Neural progenitor cell (in vitro differentiated cells): ENCODE results near the gene PCSK6. TPM values are rescaled to one million over a fixed set of nuclear protein-coding genes. Genes with fewer than 3 reads are reported as not detected.

ENCODE experiments used
- DNase-seq: peaks from one replicate; pipeline ENCODE4 v3.0.0-alpha.2; 2016; ENCODE audit warnings: low spot score
- H2AFZ ChIP-seq: fragments of 200-600 bp; sonication (generic); replicated peaks from 2 replicates; pipeline ENCODE4 v1.6.1; 2016; ENCODE audit warnings: antibody characterized with exemption
- H3F3A ChIP-seq: fragments of 200-600 bp; sonication (generic); 2 replicates; pipeline ENCODE4 v1.6.1; 2016; ENCODE audit warnings: antibody characterized with exemption, low read depth
- H3K27ac ChIP-seq: fragments of 200-600 bp; sonication (generic); 2 replicates; pipeline ENCODE4 v1.5.1; 2016; ENCODE audit warnings: mild to moderate bottlenecking
- H3K27me3 ChIP-seq: fragments of 200-600 bp; sonication (generic); 2 replicates; pipeline ENCODE4 v1.6.1; 2016; ENCODE audit warnings: mild to moderate bottlenecking, moderate library complexity
- H3K36me3 ChIP-seq: fragments of 200-600 bp; sonication (generic); 2 replicates; pipeline ENCODE4 v1.5.1; 2016
- H3K4me1 ChIP-seq: fragments of 200-600 bp; sonication (generic); 2 replicates; pipeline ENCODE4 v1.6.1; 2016; ENCODE audit warnings: mixed run types
- H3K4me2 ChIP-seq: fragments of 200-600 bp; sonication (generic); 2 replicates; pipeline ENCODE4 v1.6.1; 2016
- H3K4me3 ChIP-seq: fragments of 200-600 bp; sonication (generic); 2 replicates; pipeline ENCODE4 v1.5.1; 2016
- H3K79me2 ChIP-seq: fragments of 200-600 bp; sonication (generic); 2 replicates; pipeline ENCODE4 v1.6.1; 2016; ENCODE audit warnings: low read depth
- H3K9ac ChIP-seq: fragments of 200-600 bp; sonication (generic); 2 replicates; pipeline ENCODE4 v1.6.1; 2016
- H3K9me3 ChIP-seq: fragments of 200-600 bp; sonication (generic); 2 replicates; pipeline ENCODE4 v1.5.1; 2016; ENCODE audit warnings: low read depth
- H4K20me1 ChIP-seq: fragments of 200-600 bp; sonication (generic); 2 replicates; pipeline ENCODE4 v1.6.1; 2016; ENCODE audit warnings: low read depth
- H3K27ac Mint-ChIP-seq: 3 replicates; pipeline ENCODE4 v1.8.0; 2021; ENCODE audit warnings: mixed read lengths
- H3K27me3 Mint-ChIP-seq: 2 replicates; pipeline ENCODE4 v1.8.0; 2022; ENCODE audit warnings: low read depth, mild to moderate bottlenecking, inconsistent platforms, moderate library complexity, mixed read lengths; ENCODE audit not compliant: insufficient read depth
- H3K36me3 Mint-ChIP-seq: 3 replicates; pipeline ENCODE4 v1.8.0; 2021; ENCODE audit warnings: mixed read lengths
- H3K4me1 Mint-ChIP-seq: 3 replicates; pipeline ENCODE4 v1.8.0; 2021; ENCODE audit warnings: mixed read lengths
- H3K4me3 Mint-ChIP-seq: 3 replicates; pipeline ENCODE4 v1.8.0; 2021; ENCODE audit warnings: mild to moderate bottlenecking, moderate library complexity, mixed read lengths
- H3K9me3 Mint-ChIP-seq: 3 replicates; pipeline ENCODE4 v1.8.0; 2020; ENCODE audit warnings: mixed read lengths
- CTCF ChIP-seq: fragments of 200-600 bp; sonication (generic); IDR thresholded peaks from 2 replicates; pipeline ENCODE4 v1.5.1; 2017; ENCODE audit warnings: antibody characterized with exemption, mild to moderate bottlenecking
- EZH2 ChIP-seq: fragments of 200-600 bp; sonication (generic); IDR thresholded peaks from 2 replicates; pipeline ENCODE4 v1.6.1; 2017; ENCODE audit warnings: antibody characterized with exemption, mild to moderate bottlenecking, moderate library complexity
- EZH2phosphoT487 ChIP-seq: fragments of 200-600 bp; sonication (generic); IDR thresholded peaks from 2 replicates; pipeline ENCODE4 v1.6.1; 2017; ENCODE audit warnings: antibody characterized with exemption
- total RNA-seq: library from RNA; depleted of rRNA; stranded (reverse); fragments of >200 nt; gene quantifications from 2 replicates; pipeline ENCODE4 v1.2.3, GENCODE V29; 2015; ENCODE audit warnings: low replicate concordance

The PCSK6 gene
- total RNA-seq, 1 donor from 2014 or later, result 1.9 TPM

- no peak for DNase-seq
- Histone ChIP-seq H4K20me1 (no peaks in the 10 kb centered on the region), H3K4me3 (no peak overlapping the region), H3K4me2 (no peak overlapping the region), H3K27me3 (no peaks in the 10 kb centered on the region), H3K27ac (no peak overlapping the region), H3K79me2 (no peaks in the 10 kb centered on the region), H3F3A (no peaks in the 10 kb centered on the region), H3K9me3 (no peaks in the 10 kb centered on the region), H2AFZ (no peak overlapping the region), H3K9ac (no peak overlapping the region), H3K36me3 (no peaks in the 10 kb centered on the region), H3K4me1 (peaks cover 12% of the 10 kb centered on the region)
- no peaks in the 10 kb centered on the region for H3K9me3 Mint-ChIP-seq
- TF ChIP-seq EZH2, result no peak
- TF ChIP-seq EZH2phosphoT487, result no peak
- H3K4me3 Mint-ChIP-seq, result no peak overlapping the region
- no peak overlapping the region for H3K27ac Mint-ChIP-seq
- peaks cover 2% of the 10 kb centered on the region for H3K36me3 Mint-ChIP-seq
- peaks cover 10% of the 10 kb centered on the region for H3K4me1 Mint-ChIP-seq
- H3K27me3 Mint-ChIP-seq, result peaks cover 2% of the 10 kb centered on the region
These were observed 47.4 kb upstream of the PCSK6 start for GRCh38 chr15:101536875-101537405.

DNA sequence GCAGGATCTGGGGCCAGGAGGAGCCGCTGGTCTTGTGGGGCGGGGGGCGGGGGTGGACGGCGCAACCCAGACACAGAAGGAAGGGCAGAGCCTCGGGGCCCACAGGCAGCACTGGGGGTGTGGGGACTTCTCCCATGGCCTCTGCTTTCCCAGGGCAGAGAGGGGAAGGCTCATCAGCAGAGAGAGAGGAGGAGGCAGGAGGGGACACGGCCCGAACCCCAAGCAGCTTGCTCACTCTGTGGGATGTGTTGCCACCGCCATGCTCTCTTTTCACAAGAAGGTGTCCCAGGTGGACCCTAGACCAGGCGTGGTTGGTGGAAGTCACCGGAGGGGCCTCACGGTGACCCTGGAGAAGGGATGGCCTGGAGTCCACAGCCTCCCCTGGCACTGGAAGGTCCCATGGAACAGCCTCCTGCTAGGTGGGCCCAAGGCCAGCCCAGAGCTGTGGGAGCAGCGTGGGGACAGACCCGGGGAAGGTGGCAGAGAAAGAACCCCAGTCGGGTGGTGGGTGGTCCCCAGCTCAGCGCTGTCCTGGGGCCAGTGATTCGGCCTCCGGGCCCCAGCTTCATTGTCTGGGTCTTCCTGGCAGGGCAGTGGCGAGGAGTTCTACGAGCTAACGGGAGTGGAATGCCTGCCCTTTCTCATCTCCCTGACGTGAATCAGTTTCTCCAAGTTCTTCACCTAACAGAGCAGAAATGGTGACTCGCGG is 46.8 kb upstream of the PCSK6 start:
- Histone ChIP-seq H2AFZ (no peak overlapping the region), H3F3A (no peaks in the 10 kb centered on the region), H3K27me3 (no peaks in the 10 kb centered on the region), H3K9me3 (no peaks in the 10 kb centered on the region), H3K36me3 (no peaks in the 10 kb centered on the region), H3K4me1 (peaks cover 12% of the 10 kb centered on the region), H3K79me2 (no peaks in the 10 kb centered on the region), H3K4me2 (no peak overlapping the region), H3K4me3 (no peak overlapping the region), H4K20me1 (no peaks in the 10 kb centered on the region), H3K27ac (no peak overlapping the region), H3K9ac (no peak overlapping the region)
- TF ChIP-seq EZH2, result no peak
- TF ChIP-seq CTCF, result no peak
- no peak for TF ChIP-seq EZH2phosphoT487
- no peak overlapping the region for H3K4me3 Mint-ChIP-seq
- H3K36me3 Mint-ChIP-seq, result peaks cover 2% of the 10 kb centered on the region
- H3K4me1 Mint-ChIP-seq, result peaks cover 10% of the 10 kb centered on the region
- peaks cover 4% of the 10 kb centered on the region for H3K27me3 Mint-ChIP-seq
- no peaks in the 10 kb centered on the region for H3K9me3 Mint-ChIP-seq
- no peak for DNase-seq
- no peak overlapping the region for H3K27ac Mint-ChIP-seq

DNA sequence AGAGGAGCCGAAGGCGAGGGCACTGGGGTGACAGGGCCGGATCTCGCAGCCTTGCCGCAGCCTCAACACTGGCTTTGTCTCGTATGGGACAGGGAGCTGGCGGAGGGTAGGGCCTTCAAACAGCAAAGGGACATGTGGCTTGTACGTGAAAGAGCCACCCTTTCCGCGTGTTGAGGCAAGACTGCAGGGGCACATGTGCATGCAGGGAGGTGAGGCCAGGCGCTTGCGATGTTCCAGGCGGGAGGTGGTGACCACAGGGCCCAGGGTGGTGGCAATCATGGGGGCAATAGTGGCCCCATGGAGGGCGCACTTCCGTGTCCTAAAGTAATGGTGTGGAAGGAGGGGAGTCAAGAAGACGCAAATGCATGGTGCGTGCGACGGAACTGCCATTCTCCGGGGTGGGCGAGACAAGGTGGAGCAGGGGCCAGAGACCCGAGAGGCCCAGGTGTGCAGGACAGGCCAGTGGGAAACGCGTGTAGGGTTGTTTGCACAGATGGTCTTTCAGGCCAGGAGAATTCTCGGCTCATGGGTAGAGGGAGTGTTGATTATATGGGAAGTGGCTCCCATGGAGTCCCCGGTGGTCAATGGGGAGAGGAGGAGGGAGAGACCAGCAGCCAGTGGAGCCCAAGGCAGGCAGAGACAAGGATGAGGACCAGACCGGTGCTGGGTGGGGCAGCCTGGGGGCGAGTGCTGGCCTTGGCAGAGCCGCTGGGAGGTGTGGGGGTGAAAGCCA is 45.8 kb upstream of the PCSK6 start:
- H3K9ac ChIP-seq, result no peak overlapping the region
- Mint-ChIP-seq H3K36me3 (peaks cover 2% of the 10 kb centered on the region), H3K27me3 (peaks cover 4% of the 10 kb centered on the region), H3K27ac (no peak overlapping the region), H3K4me3 (no peak overlapping the region), H3K4me1 (peaks cover 10% of the 10 kb centered on the region), H3K9me3 (no peaks in the 10 kb centered on the region)
- H3K79me2 ChIP-seq, result no peaks in the 10 kb centered on the region
- no peaks in the 10 kb centered on the region for H3K9me3 ChIP-seq
- no peaks in the 10 kb centered on the region for H3F3A ChIP-seq
- no peak for DNase-seq
- no peaks in the 10 kb centered on the region for H3K36me3 ChIP-seq
- no peak overlapping the region for H3K4me3 ChIP-seq
- no peak for TF ChIP-seq EZH2phosphoT487
- no peak for TF ChIP-seq CTCF
- TF ChIP-seq EZH2, result no peak
- peaks cover 12% of the 10 kb centered on the region for H3K4me1 ChIP-seq
- H2AFZ ChIP-seq, result peak overlapping the region; percentile 73
- H3K27ac ChIP-seq, result no peak overlapping the region
- H3K27me3 ChIP-seq, result no peaks in the 10 kb centered on the region
- no peaks in the 10 kb centered on the region for H4K20me1 ChIP-seq
- H3K4me2 ChIP-seq, result no peak overlapping the region
